Ramos (cell line): ENCODE measurements around the gene RPS28.
"Not testable (repeated sequence)": the region's sequence is repeated elsewhere in the genome, so short reads cannot be mapped to it uniquely, and the experiment has no call there.

ENCODE experiments used
- in situ Hi-C: fragments of 300-500 bp; cut with MboI; formaldehyde crosslinking; loops from one replicate; pipeline ENCODE4 v1.14.3; 2022; ENCODE audit warnings: low sequenced_read_pairs; ENCODE audit not compliant: unreplicated experiment

The RPS28 gene

DNA sequence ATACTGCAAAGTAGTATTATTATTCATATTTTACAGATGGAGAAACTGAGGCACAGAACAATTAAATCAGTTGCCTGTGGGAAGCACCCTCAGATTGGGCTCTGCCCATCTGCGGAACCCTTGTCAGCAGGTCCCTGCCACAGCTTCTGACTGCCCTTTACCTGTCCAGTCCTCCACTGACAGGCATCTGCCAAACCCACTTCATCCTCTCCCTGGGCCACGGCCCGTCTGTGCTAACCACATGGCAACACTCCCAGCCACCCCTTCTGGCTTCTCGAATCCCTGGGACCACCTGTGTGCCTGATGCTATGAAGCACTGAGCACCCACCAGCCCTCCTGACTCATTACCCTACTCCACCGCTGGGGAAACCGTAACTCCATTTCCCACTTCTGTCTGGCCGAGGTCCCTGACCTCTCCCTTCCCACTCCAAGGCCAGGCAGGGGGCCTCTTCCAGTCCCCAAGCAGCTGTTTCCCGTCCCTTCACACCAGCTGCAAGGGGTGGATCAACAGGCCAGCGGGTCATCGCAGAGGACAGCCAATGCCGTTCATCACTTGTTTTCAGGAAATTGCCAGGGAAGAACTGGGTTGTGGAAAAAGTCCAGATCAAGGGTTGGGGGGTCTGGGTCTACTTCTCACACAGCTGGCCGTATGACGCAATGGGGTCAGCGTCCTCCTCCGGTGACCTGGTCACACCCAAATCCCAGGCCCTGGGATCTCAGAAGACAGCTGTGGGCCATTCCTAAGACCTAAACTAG, 19.2 kb downstream of the RPS28 start:
- in situ Hi-C loops, result no loop called here

DNA sequence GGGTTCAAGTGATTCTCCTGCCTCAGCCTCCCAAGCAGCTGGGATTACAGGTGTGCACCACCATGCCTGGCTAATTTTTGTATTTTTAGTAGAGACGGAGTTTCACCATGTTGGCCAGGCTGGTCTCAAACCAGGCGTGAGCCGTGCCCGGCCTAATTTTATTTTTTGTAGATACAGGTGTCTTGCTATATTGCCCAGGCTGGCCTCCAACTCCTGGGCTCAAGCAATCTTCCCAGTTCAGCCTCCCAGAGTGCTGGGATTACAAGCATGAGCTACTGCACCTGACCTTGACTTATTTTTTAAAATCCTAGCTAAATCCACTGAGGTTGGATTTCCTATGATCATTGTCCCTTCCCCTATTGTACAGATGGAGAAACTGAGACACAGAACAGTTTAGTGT, 20.2 kb downstream of the RPS28 start:
- in situ Hi-C loops, result not testable (repeated sequence)

DNA sequence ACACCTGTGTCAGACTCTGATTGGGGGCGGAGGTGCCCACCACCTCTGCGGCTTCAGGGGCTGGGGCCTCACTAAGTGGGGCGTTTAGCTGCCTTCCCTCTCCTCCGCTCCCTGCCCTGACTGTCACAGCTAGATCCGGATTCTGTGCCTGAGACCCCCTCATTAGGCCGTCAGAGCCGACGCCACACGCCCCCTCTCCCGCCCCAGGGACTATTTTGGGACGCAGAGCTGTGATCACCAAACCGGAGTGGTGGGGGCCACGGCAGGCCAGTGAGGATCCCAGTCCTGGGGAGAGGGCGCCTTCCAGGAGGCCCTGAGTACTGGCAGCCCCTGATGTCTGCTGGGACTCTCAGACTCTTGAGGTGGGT, 21.0 kb downstream of the RPS28 start:
- in situ Hi-C loops, result no loop called here

DNA sequence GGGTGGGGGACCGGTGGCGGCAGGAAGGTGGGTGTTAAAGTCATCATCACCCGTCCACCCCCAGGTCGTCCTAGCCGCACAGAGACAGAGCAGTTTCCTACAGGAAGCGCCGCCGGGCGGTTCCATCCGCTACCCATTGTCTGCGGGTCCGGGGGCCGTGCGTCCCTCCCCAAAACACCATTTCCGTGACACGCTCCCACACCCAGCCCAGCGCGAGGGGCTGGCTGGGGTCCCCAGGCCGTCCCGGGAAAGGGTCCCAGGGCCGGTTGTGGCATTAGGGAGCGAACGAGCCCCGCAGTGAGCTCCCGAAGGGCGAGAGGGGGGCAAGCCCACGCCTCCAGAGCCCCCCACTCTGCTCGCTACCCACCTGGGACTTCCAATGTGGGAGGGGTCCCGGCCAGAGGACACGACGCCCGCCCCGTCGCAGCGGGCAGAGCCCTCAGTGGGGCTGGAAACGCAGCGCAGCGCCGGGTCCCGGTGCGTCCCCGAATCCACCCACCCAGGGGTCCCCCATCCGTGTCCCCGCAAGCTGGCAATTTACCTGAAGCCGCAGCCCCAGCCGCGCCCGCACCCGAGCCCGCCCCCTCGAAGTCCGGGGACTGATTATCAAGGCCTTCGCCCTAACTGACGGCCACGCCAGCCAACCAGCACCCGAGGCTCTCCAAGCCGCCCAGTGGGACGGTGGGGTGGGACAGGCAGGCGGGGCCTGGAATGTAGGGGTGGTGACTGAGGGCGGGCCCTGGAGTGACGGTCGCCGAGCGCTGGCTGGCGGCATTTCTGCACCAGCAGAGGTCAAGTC, 21.6 kb downstream of the RPS28 start, which contains the start of gene KANK3:
Gene KANK3, minus strand, starts transcription at position 579 of the 799 bp plus-strand sequence. CDS start 5,434 bp downstream, outside the sequence.
- in situ Hi-C loops, result no loop called here

DNA sequence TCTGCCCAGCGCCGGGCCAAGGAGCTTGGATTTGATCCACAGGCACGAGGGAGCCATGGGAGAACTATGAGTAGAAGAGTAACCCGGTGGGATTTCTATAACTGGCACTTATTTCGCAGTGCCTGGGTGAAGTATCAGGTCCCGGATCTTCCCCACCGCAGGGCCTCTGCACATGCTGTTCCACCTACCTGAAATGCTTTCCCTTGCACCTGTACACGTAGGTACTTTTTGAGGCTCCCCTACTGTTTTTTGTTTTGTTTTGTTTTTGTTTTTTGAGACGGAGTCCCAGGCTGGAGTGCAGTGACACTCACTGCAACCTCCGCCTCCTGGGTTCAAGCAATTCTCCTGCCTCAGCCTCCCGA, 22.2 kb downstream of the RPS28 start:
- in situ Hi-C loops, result no loop called here

DNA sequence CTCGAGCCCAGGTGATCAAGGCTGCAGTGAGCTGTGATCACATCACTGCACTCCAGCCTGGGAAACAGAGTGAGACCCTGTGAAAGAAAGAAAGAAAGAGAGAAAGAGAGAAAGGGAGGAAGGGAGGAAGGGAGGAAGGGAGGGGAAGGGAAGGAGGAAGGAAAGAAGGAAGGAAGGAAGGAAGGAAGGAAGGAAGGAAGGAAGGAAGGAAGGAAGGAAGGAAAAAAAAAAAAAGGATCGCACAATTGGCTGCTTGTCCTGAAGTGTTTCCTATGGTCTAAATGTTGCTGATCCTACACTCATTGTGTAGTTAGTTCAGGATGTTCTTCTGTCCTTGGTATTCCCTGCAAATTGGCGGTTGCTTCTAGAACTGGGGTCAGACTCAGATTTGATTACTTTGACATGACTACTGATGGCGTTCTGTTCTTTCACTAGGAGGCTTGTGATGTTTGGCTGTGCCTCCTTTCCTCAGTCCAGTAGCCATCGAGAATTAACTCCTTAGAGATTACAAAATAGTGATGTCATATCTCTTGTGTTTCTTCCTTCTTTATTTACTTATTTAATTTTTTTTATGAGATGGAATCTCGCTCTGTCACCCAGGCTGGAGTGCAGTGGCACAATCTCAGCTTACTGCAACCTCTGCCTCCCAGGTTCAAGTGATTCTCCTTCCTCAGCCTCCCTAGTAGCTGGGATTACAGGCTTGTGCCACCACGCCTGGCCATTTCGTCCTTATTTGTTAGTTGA, 28.5 kb downstream of the RPS28 start:
- in situ Hi-C loops, result loop anchor here (10.0 kb wide), 1 partner anchor 225 kb away; the partner anchor contains the start of gene MYO1F

DNA sequence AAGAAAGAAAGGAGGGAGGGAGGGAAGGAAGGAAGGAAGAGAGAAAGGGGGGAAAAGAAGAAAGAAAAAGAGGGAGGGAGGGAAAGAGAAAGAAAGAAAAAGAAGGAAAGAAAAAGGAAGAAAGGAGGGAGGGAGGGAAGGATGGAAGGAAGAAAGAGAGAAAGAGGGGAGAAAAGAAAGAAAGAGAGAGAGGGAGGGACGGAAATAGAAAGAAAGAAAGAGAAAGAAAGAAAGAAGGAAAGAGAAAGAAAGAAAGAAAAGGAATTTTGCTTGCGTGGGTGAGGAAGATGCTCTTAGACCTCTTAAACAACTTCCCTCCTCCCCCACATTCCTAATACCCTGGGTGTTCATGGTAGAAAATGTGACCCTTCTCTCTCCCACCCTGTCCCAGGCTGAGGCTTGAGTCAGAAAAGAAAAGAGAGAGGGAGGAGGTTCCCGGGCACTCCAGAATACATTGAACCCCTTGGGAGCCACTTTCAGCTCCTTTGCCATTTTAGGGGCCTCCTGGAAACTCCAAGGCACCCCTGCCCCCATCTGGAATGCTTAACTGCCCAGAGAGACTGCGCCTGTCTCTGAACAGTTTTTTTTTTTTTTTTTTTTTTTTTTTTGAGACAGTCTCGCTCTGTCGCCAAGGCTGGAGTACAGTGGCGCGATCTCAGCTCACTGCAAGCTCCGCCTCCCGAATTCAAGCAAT, 31.0 kb downstream of the RPS28 start:
- in situ Hi-C loops, result loop anchor here (10.0 kb wide), 1 partner anchor 223 kb away; the partner anchor contains the start of gene MYO1F

DNA sequence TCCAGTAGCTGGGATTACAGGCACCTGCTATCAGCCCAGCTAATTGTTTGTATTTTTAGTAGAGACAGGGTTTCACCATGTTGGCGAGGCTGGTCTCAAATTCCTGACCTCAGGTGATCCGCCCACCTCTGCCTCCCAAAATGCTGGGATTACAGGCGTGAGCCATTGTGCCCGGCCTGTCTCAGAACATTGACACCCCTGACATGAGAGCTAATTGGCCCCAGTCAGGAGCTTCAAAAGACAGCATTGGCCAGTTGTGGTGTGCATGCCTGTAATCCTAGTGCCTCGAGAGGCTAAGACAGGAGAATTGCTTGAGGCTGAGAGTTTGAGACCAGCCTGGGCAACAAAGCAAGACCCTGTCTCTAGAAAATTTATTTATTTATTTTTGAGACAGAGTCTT, 31.5 kb downstream of the RPS28 start:
- in situ Hi-C loops, result loop anchor here (10.0 kb wide), 1 partner anchor 222 kb away; the partner anchor contains the start of gene MYO1F

DNA sequence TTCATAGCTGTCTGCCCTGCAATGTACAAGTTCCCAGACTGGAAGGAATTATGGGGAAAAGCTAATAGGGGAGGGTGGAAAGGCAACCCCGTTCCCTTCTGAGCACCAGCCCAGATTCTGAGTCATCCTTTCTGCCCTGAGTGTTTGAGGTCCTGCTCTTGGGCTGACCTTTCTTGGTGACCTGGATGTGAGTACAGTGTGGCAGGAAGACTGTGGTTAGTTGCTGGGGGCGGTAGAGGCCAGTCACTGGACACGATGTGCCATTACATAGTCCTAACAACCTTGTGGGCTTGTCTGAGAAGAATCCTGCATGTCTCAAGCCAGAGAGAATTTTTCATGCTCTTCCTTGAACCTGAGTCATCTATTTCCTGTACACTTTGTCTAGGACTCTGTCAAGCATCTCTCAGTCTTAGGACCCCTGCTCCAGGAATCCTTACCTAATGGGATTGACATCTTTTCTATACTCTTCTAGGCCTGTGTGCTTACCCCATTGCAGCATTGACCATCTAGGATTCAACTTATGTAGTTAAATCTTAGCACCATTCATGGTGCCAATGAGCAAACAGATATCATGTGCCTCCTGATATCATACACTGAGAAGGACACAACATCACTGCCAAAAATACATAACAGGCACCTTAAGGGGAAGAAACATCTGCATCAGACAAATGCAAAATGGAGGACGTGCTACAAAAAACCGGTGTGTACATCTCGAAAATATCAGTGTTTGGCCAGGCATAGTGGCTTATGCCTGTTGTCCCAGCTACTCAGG, 34.5 kb downstream of the RPS28 start:
- in situ Hi-C loops, result loop anchor here (10.0 kb wide), 1 partner anchor 219 kb away; the partner anchor contains the start of gene MYO1F

DNA sequence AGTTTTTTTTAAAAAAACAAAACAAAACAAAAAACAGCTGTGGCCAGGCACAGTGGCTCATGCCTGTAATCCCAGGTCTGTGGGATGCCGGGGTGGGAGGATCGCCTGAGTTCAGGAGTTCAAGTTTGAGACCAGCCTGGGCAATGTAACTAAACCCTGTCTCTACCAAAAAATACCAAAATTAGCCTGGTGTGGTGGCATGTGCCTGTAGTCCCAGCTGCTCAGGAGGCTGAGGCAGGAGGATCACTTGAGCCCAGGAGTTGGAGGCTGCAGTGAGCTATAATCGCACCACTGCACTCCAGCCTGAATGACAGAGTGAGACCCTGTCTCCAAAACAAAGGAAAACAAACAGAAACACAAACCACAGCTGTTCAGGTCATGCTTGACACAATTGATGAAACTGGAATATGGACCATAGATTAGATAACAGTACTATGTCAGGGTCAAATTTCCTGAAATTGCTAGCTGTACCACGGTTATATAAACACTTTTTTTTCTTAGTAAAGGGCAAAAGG, 35.8 kb downstream of the RPS28 start:
- in situ Hi-C loops, result loop anchor here (10.0 kb wide), 1 partner anchor 218 kb away; the partner anchor contains the start of gene MYO1F

DNA sequence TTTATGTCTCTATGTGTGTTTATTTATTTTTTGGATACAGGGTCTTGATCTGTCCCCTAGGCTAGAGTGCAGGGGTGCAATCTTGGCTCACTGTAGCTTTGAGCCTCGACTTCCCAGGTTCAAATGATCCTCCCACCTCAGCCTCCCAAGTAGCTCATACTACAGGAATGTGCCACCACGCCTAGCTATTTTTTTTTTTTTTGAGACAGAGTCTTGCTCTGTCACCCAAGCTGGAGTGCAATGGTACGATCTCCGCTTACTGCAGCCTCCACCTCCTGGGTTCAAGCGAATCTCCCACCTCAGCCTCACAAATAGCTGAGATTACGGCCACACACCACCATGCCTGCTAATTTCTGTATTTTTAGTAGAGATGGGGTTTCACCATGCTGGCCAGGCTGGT, 37.7 kb downstream of the RPS28 start:
- in situ Hi-C loops, result loop anchor here (10.0 kb wide), 1 partner anchor 216 kb away; the partner anchor contains the start of gene MYO1F

DNA sequence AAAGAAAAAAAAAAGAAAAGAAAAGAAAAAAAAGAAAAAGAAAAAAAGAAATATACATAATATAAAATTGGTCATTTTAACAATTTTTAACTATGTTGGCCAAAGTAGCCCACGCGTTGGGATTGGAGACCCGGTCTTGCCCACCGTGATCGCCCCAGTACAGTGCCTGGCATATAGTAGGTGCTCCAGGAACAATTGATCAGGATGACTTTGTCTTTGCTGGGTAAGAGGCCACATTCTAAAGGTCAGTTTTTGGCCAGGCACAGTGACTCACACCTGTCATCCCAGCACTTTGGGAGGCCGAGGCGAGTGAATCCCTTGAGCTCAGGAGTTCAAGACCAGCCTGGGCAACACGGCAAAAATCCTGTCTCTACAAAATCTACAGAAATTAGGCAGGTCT, 38.9 kb downstream of the RPS28 start:
- in situ Hi-C loops, result no loop called here

DNA sequence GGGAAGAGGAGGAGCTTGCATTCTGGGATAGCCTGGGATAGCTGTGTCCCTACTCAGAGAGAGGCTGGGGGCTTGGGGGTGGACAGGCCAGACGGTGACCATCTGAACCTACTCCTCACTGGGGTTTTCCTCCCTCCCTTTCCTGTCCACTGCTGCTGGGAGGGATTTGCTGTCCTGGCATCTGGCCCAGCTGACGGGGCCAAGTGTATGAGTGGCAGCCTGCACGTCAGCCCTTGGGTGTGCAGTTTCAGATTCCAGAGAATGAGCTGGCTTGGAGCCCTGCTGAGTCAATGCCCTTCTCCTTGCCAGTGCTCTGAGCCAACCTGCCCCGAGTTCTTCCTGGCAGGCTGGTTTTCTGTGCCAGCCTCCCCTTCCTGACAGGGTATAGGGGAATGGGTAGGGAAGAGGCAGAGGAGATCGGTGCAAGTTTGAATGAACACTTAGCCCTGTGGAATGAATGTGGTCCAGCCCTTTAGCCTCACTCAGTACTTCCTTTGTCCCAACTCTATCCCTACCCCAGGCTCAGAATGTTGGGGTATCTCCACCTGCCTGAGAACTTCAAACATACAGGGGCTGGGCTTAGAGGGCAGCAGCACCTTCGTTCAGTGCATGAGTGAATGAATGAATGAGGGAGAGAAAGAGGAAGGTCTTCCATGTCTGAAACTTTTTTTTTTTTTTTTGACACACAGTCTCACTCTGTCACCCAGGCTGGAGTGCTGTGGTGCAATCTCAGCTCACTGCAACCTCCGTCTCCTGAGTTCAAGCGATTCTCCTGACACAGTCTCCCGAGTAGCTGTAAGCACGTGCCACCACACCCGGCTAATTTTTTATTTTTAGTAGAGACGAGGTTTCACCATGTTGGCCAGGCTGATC, 40.9 kb downstream of the RPS28 start:
- in situ Hi-C loops, result no loop called here

DNA sequence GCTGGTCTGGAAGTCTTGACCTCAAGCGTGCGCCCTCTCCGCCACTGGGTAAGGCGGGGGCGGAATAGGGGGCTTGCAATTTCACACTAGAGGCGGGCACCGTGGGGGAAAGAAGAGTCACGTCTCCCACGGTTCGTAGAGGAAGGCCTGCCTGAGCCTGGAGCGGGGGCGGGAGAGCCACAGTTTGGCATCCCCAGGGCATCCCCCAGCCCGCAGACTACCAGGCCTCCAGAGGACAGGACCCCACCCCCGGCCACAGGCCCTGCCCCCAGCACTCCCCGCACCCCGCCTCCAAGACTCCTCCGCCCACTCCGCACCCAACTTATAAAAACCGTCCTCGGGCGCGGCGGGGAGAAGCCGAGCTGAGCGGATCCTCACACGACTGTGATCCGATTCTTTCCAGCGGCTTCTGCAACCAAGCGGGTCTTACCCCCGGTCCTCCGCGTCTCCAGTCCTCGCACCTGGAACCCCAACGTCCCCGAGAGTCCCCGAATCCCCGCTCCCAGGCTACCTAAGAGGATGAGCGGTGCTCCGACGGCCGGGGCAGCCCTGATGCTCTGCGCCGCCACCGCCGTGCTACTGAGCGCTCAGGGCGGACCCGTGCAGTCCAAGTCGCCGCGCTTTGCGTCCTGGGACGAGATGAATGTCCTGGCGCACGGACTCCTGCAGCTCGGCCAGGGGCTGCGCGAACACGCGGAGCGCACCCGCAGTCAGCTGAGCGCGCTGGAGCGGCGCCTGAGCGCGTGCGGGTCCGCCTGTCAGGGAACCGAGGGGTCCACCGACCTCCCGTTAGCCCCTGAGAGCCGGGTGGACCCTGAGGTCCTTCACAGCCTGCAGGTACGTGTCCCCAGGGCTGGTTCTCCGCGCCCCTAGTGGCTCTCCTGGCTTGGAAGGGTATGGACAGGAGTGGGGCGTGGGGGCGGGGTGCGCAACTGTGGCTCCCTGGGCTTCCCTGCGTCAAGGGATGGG, 42.8 kb downstream of the RPS28 start, which contains the start of gene ANGPTL4:
Gene ANGPTL4, plus strand, starts transcription at position 353 of the 969 bp plus-strand sequence. Its CDS starts 167 bp downstream, at position 520.
- in situ Hi-C loops, result no loop called here

DNA sequence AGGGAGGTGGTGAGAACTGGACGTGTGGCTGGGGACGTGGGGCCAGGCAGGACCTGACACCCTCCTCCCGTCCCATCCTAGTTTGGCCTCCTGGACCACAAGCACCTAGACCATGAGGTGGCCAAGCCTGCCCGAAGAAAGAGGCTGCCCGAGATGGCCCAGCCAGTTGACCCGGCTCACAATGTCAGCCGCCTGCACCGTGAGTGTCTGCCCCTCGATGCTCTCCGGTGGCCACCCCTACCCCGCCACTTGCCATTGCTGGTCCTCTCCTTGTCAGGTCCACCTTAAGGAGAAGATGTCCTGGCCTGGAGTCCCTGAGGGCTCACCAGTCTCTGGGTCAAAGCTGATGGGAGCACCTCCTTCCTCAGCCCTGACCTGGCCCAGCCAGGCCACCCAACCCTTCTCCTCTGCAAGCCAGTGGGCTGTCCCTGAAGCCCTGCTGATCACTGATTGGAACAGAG, 44.9 kb downstream of the RPS28 start:
- in situ Hi-C loops, result no loop called here

DNA sequence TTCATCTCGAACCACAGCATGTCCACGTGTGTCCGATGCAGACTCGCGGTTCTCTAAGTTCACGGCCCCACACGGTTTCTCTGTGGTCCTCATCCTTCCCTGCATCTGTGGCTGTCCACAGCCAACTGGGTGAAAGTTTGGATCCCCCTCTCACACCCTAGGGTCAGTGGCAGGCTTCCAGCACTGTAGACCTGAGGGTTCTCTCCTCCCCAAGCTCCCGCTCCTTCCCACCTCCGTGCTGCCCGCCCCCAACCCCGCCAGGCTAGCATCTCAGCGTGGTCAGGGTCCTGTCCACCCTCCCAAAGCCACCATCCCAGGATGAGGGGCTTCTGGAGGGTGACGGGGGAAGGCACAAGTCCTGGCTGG, 45.6 kb downstream of the RPS28 start:
- in situ Hi-C loops, result no loop called here
